ENCODE results near the gene KRTAP5-9. TPM values are rescaled to one million over a fixed set of nuclear protein-coding genes. Genes with fewer than 3 reads are reported as not detected.
"Not testable (repeated sequence)": the region's sequence is repeated elsewhere in the genome, so short reads cannot be mapped to it uniquely, and the experiment has no call there.

Gene KRTAP5-9
- total and polyA plus RNA-seq, 2 donors (not counting 3 experiments of a cell fraction or from before 2014, with no cell fraction given) = 0.28 TPM; not detected in 1

- Histone ChIP-seq H3K79me2 (ENCODE audit: control insufficient read depth, insufficient read depth, low read length) (no peaks in the 10 kb centered on the region), H3K36me3 (ENCODE audit: control insufficient read depth in 2 of 2, extremely low read depth in 1 of 2, insufficient read depth in 2 of 2, low read length in 2 of 2) (no peaks in the 10 kb centered on the region), H3K27me3 (ENCODE audit: control insufficient read depth in 2 of 2, insufficient read depth in 2 of 2, low read length in 2 of 2) (no peaks in the 10 kb centered on the region), H3K4me2 (ENCODE audit: insufficient read depth, low read length) (no peak overlapping the region), H3K4me3 (replicated peaks in 1 of 3; ENCODE audit: insufficient read depth in 1 of 3, low read depth in 1 of 3, low read length in 3 of 3) (no peak overlapping the region), H3K9me1 (replicated peaks; ENCODE audit: control insufficient read depth, extremely low read depth, insufficient read depth, low read length) (no peaks in the 10 kb centered on the region), H3K4me1 (ENCODE audit: control insufficient read depth, extremely low read depth, insufficient read depth, low read length) (no peaks in the 10 kb centered on the region), H3K27ac (ENCODE audit: insufficient read depth, low read depth, low read length) (no peak overlapping the region), H3K9ac (replicated peaks; ENCODE audit: extremely low read depth, insufficient read depth, low read length) (no peak overlapping the region), H3K9me3 (replicated peaks; ENCODE audit: control insufficient read depth, insufficient read depth, low read length) (no peaks in the 10 kb centered on the region), H4K20me1 (replicated peaks; ENCODE audit: control insufficient read depth, extremely low read depth, insufficient read depth, low read length) (no peaks in the 10 kb centered on the region), H2AFZ (ENCODE audit: low read depth, low read length) (no peak overlapping the region)
- ChIA-PET POLR2A (no interaction called here), CTCF (no interaction called here)
- no peak for DNase-seq (ENCODE audit: low read depth, low spot score)
- dilution Hi-C loops (cut with MboI; ENCODE audit: extremely low pct_ligation_motif_present, low sequenced_read_pairs) (no loop called here), intact Hi-C loops (cut with micrococcal nuclease) (no loop called here)
- TF ChIP-seq CTCF (IDR thresholded peaks at IDR 0.05; ENCODE audit: extremely low read depth in 1 of 2, insufficient read depth in 1 of 2, low read depth in 1 of 2, low read length in 2 of 2) (no peak), MYC (IDR thresholded peaks at IDR 0.05; ENCODE audit: low read depth, low read length) (no peak), GATA2 (IDR thresholded peaks at IDR 0.05; ENCODE audit: insufficient read depth, insufficient read length, low read depth, low read length) (no peak), POLR2AphosphoS5 (IDR thresholded peaks at IDR 0.05; ENCODE audit: insufficient read depth, low read depth, low read length) (no peak), FOS (IDR thresholded peaks at IDR 0.05; ENCODE audit: borderline replicate concordance, insufficient read depth, low read length) (no peak), POLR2A (IDR thresholded peaks at IDR 0.05; ENCODE audit: low read depth, low read length) (no peak), MAX (IDR thresholded peaks at IDR 0.05; ENCODE audit: insufficient read depth, insufficient read length) (no peak), EZH2 (IDR thresholded peaks at IDR 0.05; ENCODE audit: borderline replicate concordance, low read depth, low read length, severe bottlenecking) (no peak), JUN (IDR thresholded peaks at IDR 0.05; ENCODE audit: borderline replicate concordance, insufficient read depth, insufficient read length, low read depth) (no peak)
- BruUV-seq (replicated peaks) = no TSS peak
- FAIRE-seq = no peak
These were observed 9.2 kb upstream of the KRTAP5-9 start for GRCh38 chr11:71539017-71539416.

- H2AFZ ChIP-seq (ENCODE audit: low read depth, low read length); BruUV-seq (replicated peaks); H3K27ac ChIP-seq (ENCODE audit: insufficient read depth, low read depth, low read length); H3K9me3 ChIP-seq (replicated peaks; ENCODE audit: control insufficient read depth, insufficient read depth, low read length); H3K79me2 ChIP-seq (ENCODE audit: control insufficient read depth, insufficient read depth, low read length); H3K9me1 ChIP-seq (replicated peaks; ENCODE audit: control insufficient read depth, extremely low read depth, insufficient read depth, low read length); H3K27me3 ChIP-seq (ENCODE audit: control insufficient read depth in 2 of 2, insufficient read depth in 2 of 2, low read length in 2 of 2); dilution Hi-C loops (cut with MboI; ENCODE audit: extremely low pct_ligation_motif_present, low sequenced_read_pairs); H3K4me1 ChIP-seq (ENCODE audit: control insufficient read depth, extremely low read depth, insufficient read depth, low read length); FAIRE-seq; DNase-seq (ENCODE audit: low read depth, low spot score); CTCF ChIA-PET; POLR2A ChIA-PET; H3K4me2 ChIP-seq (ENCODE audit: insufficient read depth, low read length); intact Hi-C loops (cut with micrococcal nuclease); H3K4me3 ChIP-seq (replicated peaks in 1 of 3; ENCODE audit: insufficient read depth in 1 of 3, low read depth in 1 of 3, low read length in 3 of 3); H3K36me3 ChIP-seq (ENCODE audit: control insufficient read depth in 2 of 2, extremely low read depth in 1 of 2, insufficient read depth in 2 of 2, low read length in 2 of 2); H3K9ac ChIP-seq (replicated peaks; ENCODE audit: extremely low read depth, insufficient read depth, low read length); H4K20me1 ChIP-seq (replicated peaks; ENCODE audit: control insufficient read depth, extremely low read depth, insufficient read depth, low read length): not testable (repeated sequence)
These were observed 8.2 kb upstream of the KRTAP5-9 start for GRCh38 chr11:71539971-71540370.
